BJ (cell line): ENCODE data around the gene MAP3K9. TPM values are rescaled to one million over a fixed set of nuclear protein-coding genes. Genes with fewer than 3 reads are reported as not detected.
"Not testable (repeated sequence)": the region's sequence is repeated elsewhere in the genome, so short reads cannot be mapped to it uniquely, and the experiment has no call there.

ENCODE experiments used
- CTCF ChIA-PET: fragments of 350-600 bp; formaldehyde crosslinking; extraction: SDS; loops from one replicate; lab custom pipeline; 2021; ENCODE audit warnings: antibody characterized with exemption, inconsistent platforms; lab: Yijun Ruan, JAX
- POLR2A ChIA-PET: fragments of 300-600 bp; sonication (Branson Sonifier 250); formaldehyde crosslinking; extraction: SDS; loops from one replicate; lab custom pipeline; 2021; ENCODE audit warnings: antibody characterized with exemption; lab: Charles Lee
- DNase-seq: peaks from one replicate; pipeline ENCODE4 v3.0.0-alpha.2; 2011; ENCODE audit warnings: low read depth
- H3K27me3 ChIP-seq: 2 replicates; pipeline ENCODE4 v1.6.0; 2011; ENCODE audit warnings: low read length; ENCODE audit not compliant: control insufficient read depth, insufficient read depth
- H3K36me3 ChIP-seq: 2 replicates; pipeline ENCODE4 v1.5.1; 2011; ENCODE audit warnings: low read length; ENCODE audit not compliant: control insufficient read depth, insufficient read depth
- H3K4me3 ChIP-seq: 2 replicates; pipeline ENCODE4 v1.5.1; 2011; ENCODE audit warnings: low read depth, mild to moderate bottlenecking, control low read depth, low read length
- polyA plus RNA-seq: library from polyadenylated mRNA; depleted of rRNA; stranded (reverse); fragments of >200 nt; gene quantifications from 2 replicates; pipeline ENCODE4 v1.2.3, GENCODE V29; 2011
- TF ChIP-seq, protein P1 (sequence below): IDR thresholded peaks from 2 replicates; pipeline ENCODE4 v1.5.1; 2011; ENCODE audit warnings: low read depth, mild to moderate bottlenecking, control low read depth, inconsistent platforms, low read length, moderate library complexity; ENCODE audit not compliant: insufficient read depth

Gene MAP3K9
- polyA plus RNA-seq, 1 experiment, result 0.45 TPM

DNA sequence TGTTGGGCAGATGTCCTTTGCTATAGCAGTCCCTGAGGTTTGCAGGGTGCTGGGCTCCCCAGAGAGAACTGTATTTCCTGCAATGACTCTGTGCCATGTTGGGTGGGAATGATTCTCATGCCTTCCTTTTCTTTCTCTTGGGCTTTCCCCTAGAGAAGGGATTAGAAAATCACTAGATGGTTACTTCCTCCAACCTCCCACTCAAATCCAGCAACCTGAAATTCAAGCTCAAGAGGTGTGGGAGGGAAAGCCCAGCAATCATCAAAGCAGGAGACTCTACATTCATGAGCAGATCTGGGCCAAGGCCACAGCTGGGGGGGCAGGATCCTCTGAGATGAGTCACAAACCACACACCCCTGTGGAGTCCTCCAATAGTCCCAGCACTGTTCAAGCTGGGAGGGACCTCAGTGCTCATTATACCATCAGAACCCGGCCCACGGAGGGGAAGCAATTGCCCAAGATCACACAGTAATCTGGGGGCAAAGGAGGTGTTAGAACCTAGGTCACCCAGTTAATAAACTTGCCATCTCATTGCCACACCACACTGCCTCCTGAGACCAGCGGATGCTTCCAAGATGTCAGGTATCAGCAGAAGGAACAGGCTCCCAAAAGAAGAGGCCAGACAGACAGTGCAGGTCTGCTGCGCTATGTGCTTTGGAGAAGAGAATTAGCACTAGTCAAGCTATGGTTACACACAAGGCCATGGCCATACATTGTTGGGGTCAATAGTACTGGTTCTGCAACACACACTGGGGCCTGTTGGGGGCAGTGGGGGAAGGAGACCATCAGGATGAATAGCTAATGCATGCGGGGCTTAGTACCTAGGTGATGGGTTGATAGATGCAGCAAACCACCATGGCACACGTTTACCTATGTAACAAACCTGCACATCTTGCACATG, 101.9 kb downstream of the MAP3K9 start:
- POLR2A ChIA-PET, result no interaction called here
- CTCF ChIA-PET, result interaction anchor here (0.5 to 1.0 kb wide), 5 partner anchors 58 to 889 kb away, joined by 3 read pairs; no protein-coding TSS in a partner anchor

DNA sequence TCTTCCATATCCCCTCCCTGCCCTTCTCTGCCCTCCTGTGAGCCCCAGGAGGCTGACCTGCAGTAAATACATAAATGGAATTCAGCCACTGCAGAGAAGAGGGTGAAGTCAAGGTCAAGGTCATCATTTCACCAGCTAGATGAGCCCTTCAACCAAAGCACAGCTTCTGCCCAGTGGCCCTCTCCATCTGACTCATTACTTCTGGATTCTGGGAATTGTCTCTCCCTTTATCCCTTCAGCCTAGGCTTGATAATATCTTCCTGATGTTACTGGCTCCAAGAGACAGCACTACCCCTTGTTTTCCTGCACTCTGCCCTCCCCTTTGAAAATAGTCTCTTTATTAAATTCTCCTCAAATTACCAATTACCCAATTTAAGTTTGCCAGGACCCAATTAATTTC, 103.1 kb downstream of the MAP3K9 start:
- Histone ChIP-seq H3K27me3 (peaks cover 3% of the 10 kb centered on the region), H3K4me3 (no peak overlapping the region), H3K36me3 (no peaks in the 10 kb centered on the region)
- DNase-seq, result no peak
- TF ChIP-seq, protein P1, sequence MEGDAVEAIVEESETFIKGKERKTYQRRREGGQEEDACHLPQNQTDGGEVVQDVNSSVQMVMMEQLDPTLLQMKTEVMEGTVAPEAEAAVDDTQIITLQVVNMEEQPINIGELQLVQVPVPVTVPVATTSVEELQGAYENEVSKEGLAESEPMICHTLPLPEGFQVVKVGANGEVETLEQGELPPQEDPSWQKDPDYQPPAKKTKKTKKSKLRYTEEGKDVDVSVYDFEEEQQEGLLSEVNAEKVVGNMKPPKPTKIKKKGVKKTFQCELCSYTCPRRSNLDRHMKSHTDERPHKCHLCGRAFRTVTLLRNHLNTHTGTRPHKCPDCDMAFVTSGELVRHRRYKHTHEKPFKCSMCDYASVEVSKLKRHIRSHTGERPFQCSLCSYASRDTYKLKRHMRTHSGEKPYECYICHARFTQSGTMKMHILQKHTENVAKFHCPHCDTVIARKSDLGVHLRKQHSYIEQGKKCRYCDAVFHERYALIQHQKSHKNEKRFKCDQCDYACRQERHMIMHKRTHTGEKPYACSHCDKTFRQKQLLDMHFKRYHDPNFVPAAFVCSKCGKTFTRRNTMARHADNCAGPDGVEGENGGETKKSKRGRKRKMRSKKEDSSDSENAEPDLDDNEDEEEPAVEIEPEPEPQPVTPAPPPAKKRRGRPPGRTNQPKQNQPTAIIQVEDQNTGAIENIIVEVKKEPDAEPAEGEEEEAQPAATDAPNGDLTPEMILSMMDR, result no peak
- ChIA-PET POLR2A (interaction anchor here (0.6 kb wide), 1 partner anchor 519 kb away, joined by 3 read pairs; no protein-coding TSS in a partner anchor), CTCF (no interaction called here)

More for the DNA sequence above, 101.9 kb downstream of the MAP3K9 start:
- Histone ChIP-seq H3K36me3 (no peaks in the 10 kb centered on the region), H3K4me3 (no peak overlapping the region), H3K27me3 (peaks cover 1% of the 10 kb centered on the region)
- peak; percentile 34 for DNase-seq
- TF ChIP-seq, protein P1, result no peak

DNA sequence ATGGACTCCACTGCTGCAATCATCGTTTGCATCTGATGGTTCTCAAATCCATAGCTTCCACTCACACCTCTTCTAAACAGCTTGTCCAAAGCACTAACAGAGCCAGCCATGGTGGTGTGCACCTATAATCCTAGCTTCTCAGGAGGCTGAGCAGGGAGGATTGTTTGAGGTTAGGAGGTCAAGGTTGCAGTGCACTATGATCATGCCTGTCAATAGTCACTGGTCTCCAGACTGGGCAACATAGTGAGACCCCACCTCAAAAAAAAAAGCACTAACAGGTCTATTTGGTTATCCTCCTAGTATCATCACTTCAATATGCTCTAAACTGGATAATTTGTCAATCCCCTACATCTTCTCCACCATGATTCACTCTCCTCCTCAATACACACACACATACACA, 104.4 kb downstream of the MAP3K9 start:
- Histone ChIP-seq H3K4me3 (no peak overlapping the region), H3K36me3 (no peaks in the 10 kb centered on the region), H3K27me3 (peaks cover 3% of the 10 kb centered on the region)
- POLR2A ChIA-PET, result no interaction called here
- DNase-seq, result no peak
- TF ChIP-seq, protein P1, result no peak
- CTCF ChIA-PET, result no interaction called here

DNA sequence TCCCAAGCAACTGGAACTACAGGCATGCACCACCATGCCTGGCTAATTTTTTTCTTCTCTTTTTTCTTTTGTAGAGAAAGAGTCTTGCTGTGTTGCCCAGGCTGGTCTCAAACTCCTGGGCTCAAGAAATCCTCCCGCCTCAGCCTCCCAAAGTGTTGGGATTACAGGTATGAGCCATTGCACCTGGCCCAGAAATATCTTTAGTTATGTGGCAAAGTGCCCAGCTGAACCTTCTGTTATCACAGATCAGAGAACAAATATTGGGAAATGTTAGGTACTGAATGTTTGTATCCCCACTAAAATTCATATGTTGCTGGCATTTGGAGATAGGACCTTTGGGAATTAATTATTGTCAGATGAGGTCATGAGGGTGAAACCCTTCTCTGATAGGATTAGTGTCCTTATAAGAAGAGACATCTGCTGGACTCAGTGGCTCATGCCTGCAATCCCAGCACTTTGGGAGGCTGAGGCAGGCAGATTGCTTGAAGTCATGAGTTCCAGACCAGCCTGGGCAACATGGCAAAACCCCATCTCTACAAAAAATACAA, 105.6 kb downstream of the MAP3K9 start:
- DNase-seq, POLR2A ChIA-PET, H3K4me3 ChIP-seq, H3K27me3 ChIP-seq, CTCF ChIA-PET, H3K36me3 ChIP-seq: not testable (repeated sequence)

DNA sequence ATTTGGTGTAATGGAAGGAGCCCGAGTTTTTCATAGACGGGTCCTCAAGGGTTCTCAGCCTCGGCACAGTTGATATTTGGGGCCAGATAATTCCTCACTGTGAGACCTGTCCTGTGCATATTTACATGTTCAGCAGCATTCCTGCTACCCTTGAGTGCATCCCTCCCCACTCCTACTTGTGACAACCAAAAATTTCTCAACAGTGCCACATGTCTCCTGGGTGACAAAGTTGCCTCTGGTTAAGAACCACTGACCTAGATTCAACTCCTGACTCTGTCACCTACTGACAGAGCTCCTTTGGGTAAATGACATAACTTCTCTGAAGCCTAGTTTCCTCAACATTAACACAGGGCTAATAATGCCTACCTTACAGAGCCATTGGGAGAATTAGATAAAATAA, 107.2 kb downstream of the MAP3K9 start:
- ChIA-PET POLR2A (no interaction called here), CTCF (interaction anchor here (0.6 kb wide), 1 partner anchor 71 kb away, joined by 3 read pairs; no protein-coding TSS in a partner anchor)
- H3K36me3 ChIP-seq, result no peaks in the 10 kb centered on the region
- no peak for DNase-seq
- H3K27me3 ChIP-seq, result peaks cover 3% of the 10 kb centered on the region
- H3K4me3 ChIP-seq, result no peak overlapping the region
- TF ChIP-seq, protein P1, result no peak
